Measurements from ENCODE around the gene FAM114A2. TPM values are rescaled to one million over a fixed set of nuclear protein-coding genes. Genes with fewer than 3 reads are reported as not detected.

The FAM114A2 gene
- total RNA-seq, 1 experiment from 2014 or later = 19.8 TPM

DNA sequence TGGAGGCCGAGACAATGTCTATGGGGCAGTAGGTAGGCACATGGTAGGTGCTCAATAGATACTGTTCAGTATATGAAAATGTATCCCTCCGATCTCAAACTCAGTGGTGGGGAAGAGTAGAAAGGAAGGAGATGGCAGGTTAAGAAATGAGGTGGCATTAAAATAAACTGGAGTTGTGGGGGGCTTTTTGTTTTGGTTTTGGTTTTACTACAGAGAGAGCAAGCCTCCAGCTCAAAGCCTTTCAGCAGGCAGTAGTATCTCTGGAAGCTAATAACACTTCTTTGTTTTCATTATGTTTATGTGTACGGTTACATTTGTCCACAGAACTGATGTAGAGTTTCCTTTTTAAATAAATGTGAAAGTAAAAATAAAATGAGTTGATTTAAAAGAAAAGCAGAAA lies 8.6 kb upstream of the FAM114A2 start:
- Histone ChIP-seq H3K79me2 (ENCODE audit: insufficient read depth, low read length) (peaks cover 45% of the 10 kb centered on the region), H3K27ac (ENCODE audit: low read depth, low read length) (no peak overlapping the region), H3K36me3 (ENCODE audit: control insufficient read depth in 1 of 2, insufficient read depth in 2 of 2, low read length in 2 of 2) (no peaks in the 10 kb centered on the region; a peak in 1 of 4 replicates), H3K9ac (ENCODE audit: low read length) (no peak overlapping the region), H3K27me3 (ENCODE audit: insufficient read depth, low read length) (no peaks in the 10 kb centered on the region), H3K4me1 (ENCODE audit: control insufficient read depth in 1 of 2, insufficient read depth in 2 of 2, low read length in 2 of 2) (no peaks in the 10 kb centered on the region), H2AFZ (ENCODE audit: low read depth, low read length, poor library complexity, severe bottlenecking) (no peak overlapping the region), H3K9me3 (ENCODE audit: control insufficient read depth in 1 of 2, insufficient read depth in 1 of 2, low read depth in 1 of 2, low read length in 2 of 2) (no peaks in the 10 kb centered on the region), H3K4me3 (replicated peaks in 1 of 2; ENCODE audit: low read depth in 1 of 2, low read length in 2 of 2) (no peak overlapping the region), H3K9me2 (ENCODE audit: insufficient read depth) (no peaks in the 10 kb centered on the region), H3K4me2 (ENCODE audit: low read length) (no peak overlapping the region), H4K20me1 (ENCODE audit: insufficient read depth) (no peaks in the 10 kb centered on the region; the same call in 1 of the 2 replicates)
- CTCF ChIA-PET = no interaction called here
- ATAC-seq (no peak), DNase-seq (ENCODE audit: low read depth, low spot score) (no peak)
- RAD21 ChIA-PET (ENCODE audit: low non-redundant PET in 1 of 2, low total read pairs in 2 of 2, uncharacterized antibody in 2 of 2, unreplicated experiment in 2 of 2) = no interaction called here
- BruUV-seq (replicated peaks) = no TSS peak
- intact Hi-C loops (cut with micrococcal nuclease) = no loop called here
- POLR2A ChIA-PET = no interaction called here
- TF ChIP-seq SRF (IDR thresholded peaks at IDR 0.05; ENCODE audit: low read depth) (no peak), CBX3 (IDR thresholded peaks at IDR 0.05; ENCODE audit: low read depth) (no peak), ELF1 (IDR thresholded peaks at IDR 0.05; ENCODE audit: borderline replicate concordance, low read depth) (no peak), ZNF274 (IDR thresholded peaks at IDR 0.05; ENCODE audit: low read depth, low read length) (no peak), EZH2 (IDR thresholded peaks at IDR 0.05) (no peak), EGR1 (IDR thresholded peaks at IDR 0.05; ENCODE audit: low read depth) (no peak), POLR2A (IDR thresholded peaks at IDR 0.05; ENCODE audit: borderline replicate concordance, extremely low read depth, insufficient read depth, insufficient read length) (no peak), ZFX (IDR thresholded peaks at IDR 0.05) (no peak), SP1 (IDR thresholded peaks at IDR 0.05; ENCODE audit: low read depth) (no peak), JUND (IDR thresholded peaks at IDR 0.05) (no peak), EZH2phosphoT487 (IDR thresholded peaks at IDR 0.05; ENCODE audit: borderline replicate concordance) (no peak), YY1 (IDR thresholded peaks at IDR 0.05; ENCODE audit: extremely low read depth, insufficient replicate concordance, low read depth, low read length) (no peak)
- TF ChIP-seq, protein P1, sequence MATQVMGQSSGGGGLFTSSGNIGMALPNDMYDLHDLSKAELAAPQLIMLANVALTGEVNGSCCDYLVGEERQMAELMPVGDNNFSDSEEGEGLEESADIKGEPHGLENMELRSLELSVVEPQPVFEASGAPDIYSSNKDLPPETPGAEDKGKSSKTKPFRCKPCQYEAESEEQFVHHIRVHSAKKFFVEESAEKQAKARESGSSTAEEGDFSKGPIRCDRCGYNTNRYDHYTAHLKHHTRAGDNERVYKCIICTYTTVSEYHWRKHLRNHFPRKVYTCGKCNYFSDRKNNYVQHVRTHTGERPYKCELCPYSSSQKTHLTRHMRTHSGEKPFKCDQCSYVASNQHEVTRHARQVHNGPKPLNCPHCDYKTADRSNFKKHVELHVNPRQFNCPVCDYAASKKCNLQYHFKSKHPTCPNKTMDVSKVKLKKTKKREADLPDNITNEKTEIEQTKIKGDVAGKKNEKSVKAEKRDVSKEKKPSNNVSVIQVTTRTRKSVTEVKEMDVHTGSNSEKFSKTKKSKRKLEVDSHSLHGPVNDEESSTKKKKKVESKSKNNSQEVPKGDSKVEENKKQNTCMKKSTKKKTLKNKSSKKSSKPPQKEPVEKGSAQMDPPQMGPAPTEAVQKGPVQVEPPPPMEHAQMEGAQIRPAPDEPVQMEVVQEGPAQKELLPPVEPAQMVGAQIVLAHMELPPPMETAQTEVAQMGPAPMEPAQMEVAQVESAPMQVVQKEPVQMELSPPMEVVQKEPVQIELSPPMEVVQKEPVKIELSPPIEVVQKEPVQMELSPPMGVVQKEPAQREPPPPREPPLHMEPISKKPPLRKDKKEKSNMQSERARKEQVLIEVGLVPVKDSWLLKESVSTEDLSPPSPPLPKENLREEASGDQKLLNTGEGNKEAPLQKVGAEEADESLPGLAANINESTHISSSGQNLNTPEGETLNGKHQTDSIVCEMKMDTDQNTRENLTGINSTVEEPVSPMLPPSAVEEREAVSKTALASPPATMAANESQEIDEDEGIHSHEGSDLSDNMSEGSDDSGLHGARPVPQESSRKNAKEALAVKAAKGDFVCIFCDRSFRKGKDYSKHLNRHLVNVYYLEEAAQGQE (IDR thresholded peaks at IDR 0.05; ENCODE audit: low read depth) = no peak
